HepG2 (cell line): ENCODE measurements around the gene PAK3. TPM values are rescaled to one million over a fixed set of nuclear protein-coding genes. Genes with fewer than 3 reads are reported as not detected.

Experiments used
- ATAC-seq: fragments of 200-7000 bp; cut with Tn5 transposase; 3 replicates; pipeline ENCODE4 v1.9.1; 2020; ENCODE audit warnings: mild to moderate bottlenecking, moderate library complexity
- BruUV-seq: library from RNA; stranded (reverse); fragments of 400-500 nt; replicated peaks from 2 replicates; lab custom pipeline; 2021; lab: Mats Ljungman, UMichigan
- CTCF ChIA-PET: fragments of 300-600 bp; formaldehyde crosslinking; extraction: SDS; loops from one replicate; lab custom pipeline; 2021; ENCODE audit warnings: low total read pairs, inconsistent platforms, low intra/inter-chr PET ratio; lab: Yijun Ruan, JAX
- POLR2A ChIA-PET: fragments of 350-600 bp; sonication (Branson Sonifier 250); formaldehyde crosslinking; loops from one replicate; lab custom pipeline; 2020; ENCODE audit warnings: antibody characterized with exemption, inconsistent platforms; lab: Yijun Ruan, JAX
- DNase-seq: peaks from one replicate; pipeline ENCODE4 v3.0.0-alpha.2; 2015; ENCODE audit warnings: low spot score
- FAIRE-seq: peaks from 3 replicates; lab custom pipeline; 2011; peaks lifted over from hg19 to GRCh38; lab: Jason Lieb, UNC
- H2AFZ ChIP-seq: one replicate; pipeline ENCODE4 v1.6.1; 2011; ENCODE audit warnings: low read length, inconsistent platforms
- H3K27ac ChIP-seq: fragments of 300-600 bp; 3 replicates; pipeline ENCODE4 v1.8.0; 2011; ENCODE audit warnings: mixed run types, mild to moderate bottlenecking, mixed read lengths, low read length, inconsistent platforms; ENCODE audit not compliant: insufficient read depth; ENCODE audit errors: extremely low read length
- H3K27me3 ChIP-seq, 2 experiments: fragments of 200-600 bp in 1 of 2; 2 replicates in 1 of 2; 3 replicates in 1 of 2; pipeline versions ENCODE4 v1.6.0 to v1.8.0; 2011; ENCODE audit warnings: low read length in 2 of 2, mild to moderate bottlenecking in 2 of 2, moderate library complexity in 2 of 2, inconsistent platforms in 1 of 2; ENCODE audit not compliant: insufficient read depth in 2 of 2, control insufficient read depth in 1 of 2
- H3K36me3 ChIP-seq, 2 experiments: fragments of 200-600 bp in 1 of 2; replicated peaks in 1 of 2; 2 replicates in 1 of 2; 3 replicates in 1 of 2; pipeline versions ENCODE4 v1.5.1 to v1.8.0; 2011; ENCODE audit warnings: low read length in 2 of 2, inconsistent platforms in 1 of 2; ENCODE audit not compliant: insufficient read depth in 2 of 2, control insufficient read depth in 1 of 2
- H3K4me1 ChIP-seq: 2 replicates; pipeline ENCODE4 v1.5.1; 2012; ENCODE audit warnings: low read length, inconsistent platforms; ENCODE audit not compliant: insufficient read depth
- H3K4me2 ChIP-seq: 2 replicates; pipeline ENCODE4 v1.6.0; 2011; ENCODE audit warnings: low read depth, low read length, inconsistent platforms
- H3K4me3 ChIP-seq, 3 experiments: fragments of 200-600 bp in 1 of 3; sonication (generic), shearing (Covaris generic) in 1 of 3; replicated peaks in 1 of 3; 2 replicates each; pipeline ENCODE4 v1.5.1; 2011 to 2016; ENCODE audit warnings: low read length in 3 of 3, inconsistent platforms in 2 of 3, low read depth in 2 of 3, mild to moderate bottlenecking in 2 of 3, control low read depth in 1 of 3, mixed read lengths in 1 of 3; ENCODE audit not compliant: insufficient read depth in 1 of 3
- H3K79me2 ChIP-seq: one replicate; pipeline ENCODE4 v1.6.1; 2011; ENCODE audit warnings: low read length, inconsistent platforms; ENCODE audit not compliant: insufficient read depth
- H3K9ac ChIP-seq: 2 replicates; pipeline ENCODE4 v1.6.0; 2011; ENCODE audit warnings: mild to moderate bottlenecking, low read depth, low read length, inconsistent platforms; ENCODE audit not compliant: insufficient read depth
- H3K9me3 ChIP-seq: 2 replicates; pipeline ENCODE4 v1.5.1; 2012; ENCODE audit warnings: mild to moderate bottlenecking, low read length
- H4K20me1 ChIP-seq: 2 replicates; pipeline ENCODE4 v1.6.0; 2011; ENCODE audit warnings: inconsistent platforms, mild to moderate bottlenecking, low read length, moderate library complexity; ENCODE audit not compliant: insufficient read depth
- GABPB1 ChIP-seq: IDR thresholded peaks from 2 replicates; pipeline ENCODE4 v1.6.1; 2016; ENCODE audit warnings: mild to moderate bottlenecking, missing genetic modification reagents, moderate library complexity, missing compliant biosample characterization
- ISL2 ChIP-seq: sonication (generic); formaldehyde crosslinking; IDR thresholded peaks from 2 replicates; pipeline ENCODE4 v1.5.0; 2020; ENCODE audit warnings: missing genetic modification reagents
- JUND ChIP-seq: sonication (generic); formaldehyde crosslinking; IDR thresholded peaks from 2 replicates; pipeline ENCODE4 v1.8.0; 2022; ENCODE audit warnings: mild to moderate bottlenecking, missing genetic modification reagents
- MED8 ChIP-seq: sonication (generic); formaldehyde crosslinking; IDR thresholded peaks from 2 replicates; pipeline ENCODE4 v1.8.1; 2023; ENCODE audit warnings: mild to moderate bottlenecking, missing genetic modification reagents; ENCODE audit not compliant: insufficient replicate concordance
- REPIN1 ChIP-seq: sonication (generic); formaldehyde crosslinking; IDR thresholded peaks from 2 replicates; pipeline ENCODE4 v1.8.0; 2022; ENCODE audit warnings: missing genetic modification reagents, low read depth, mild to moderate bottlenecking, borderline replicate concordance
- ZNF232 ChIP-seq: sonication (generic); formaldehyde crosslinking; IDR thresholded peaks from 2 replicates; pipeline ENCODE4 v1.4.0; 2020; ENCODE audit warnings: missing genetic modification reagents, borderline replicate concordance
- ZNF260 ChIP-seq: sonication (generic); formaldehyde crosslinking; IDR thresholded peaks from 2 replicates; pipeline ENCODE4 v1.4.0; 2020; ENCODE audit warnings: missing genetic modification reagents, low read depth, mild to moderate bottlenecking, borderline replicate concordance
- ZNF660 ChIP-seq: sonication (generic); formaldehyde crosslinking; IDR thresholded peaks from 2 replicates; pipeline ENCODE4 v1.5.1; 2020; ENCODE audit warnings: mild to moderate bottlenecking, low read depth, missing genetic modification reagents, borderline replicate concordance
- WGBS: methylation state at CpG from one replicate; pipeline ENCODE4 v1.1.6; 2017; ENCODE audit warnings: low lambda C conversion rate; 5-methylcytosine and 5-hydroxymethylcytosine counted together
- in situ Hi-C: cut with HindIII; loops from 2 replicates; pipeline ENCODE4 v1.10.0; 2017; ENCODE audit warnings: low pct_unique_long_range_greater_than_20kb; ENCODE audit not compliant: extremely low pct_ligation_motif_present
- intact Hi-C: fragments of 100-400 bp; cut with micrococcal nuclease; formaldehyde crosslinking; loops from one replicate; pipeline ENCODE4 v1.10.0; 2022; ENCODE audit not compliant: unreplicated experiment
- polyA plus RNA-seq, 8 experiments: library from polyadenylated mRNA; depleted of rRNA in 3 of 8; stranded (reverse) in 7 of 8; unstranded in 1 of 8; fragments of >200 nt; fragmentation: Illumina TruSeq in 4 of 8; extraction: Trizol in 4 of 8; gene quantifications; 2 replicates each; pipeline versions ENCODE4 v1.2.1 to v1.2.3, GENCODE V29; 2011 to 2016; ENCODE audit warnings: low read depth in 4 of 8, missing spikeins in 1 of 8, mixed read lengths in 1 of 8; ENCODE audit not compliant: insufficient read depth in 1 of 8
- total RNA-seq, 5 experiments: library from RNA; depleted of rRNA; stranded (reverse); fragments of >200 nt; fragmentation: Illumina TruSeq; extraction: Trizol; gene quantifications; 2 replicates each; pipeline ENCODE4 v1.2.3, GENCODE V29; 2016; ENCODE audit warnings: low read depth in 1 of 5
- TF ChIP-seq, protein P1 (sequence below): sonication (generic); formaldehyde crosslinking; IDR thresholded peaks from 2 replicates; pipeline ENCODE4 v1.4.0; 2020; ENCODE audit warnings: mild to moderate bottlenecking, missing genetic modification reagents

Gene PAK3
- total and polyA plus RNA-seq, 2 of the 13 experiments (the other 11 are each of a cell fraction or from before 2014, with no cell fraction given): not detected

DNA sequence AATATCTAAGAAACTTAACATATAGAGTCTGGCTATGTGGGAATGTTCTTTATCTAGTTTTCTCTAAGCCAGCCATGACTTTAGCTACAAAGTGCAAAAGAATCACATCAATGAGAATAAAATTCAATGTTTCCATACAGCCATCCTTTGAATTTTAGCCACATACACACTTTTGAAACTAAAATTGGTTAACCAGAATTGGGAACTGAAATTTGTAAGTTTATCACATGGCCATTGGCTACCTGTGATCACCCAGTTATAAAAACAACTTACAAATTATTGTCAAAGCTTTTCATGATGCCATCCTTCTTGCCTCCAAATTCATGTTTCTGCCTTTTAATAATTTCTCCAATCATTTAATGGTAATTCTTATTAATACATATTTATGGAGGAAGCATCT lies 49.9 kb downstream of the PAK3 start:
- TF ChIP-seq REPIN1 (CRISPR knock-in tag): no peak
- TF ChIP-seq, all 625 proteins: peak for 0
- CTCF ChIA-PET: no interaction called here
- H3K9me3 ChIP-seq: no peaks in the 10 kb centered on the region
- FAIRE-seq: no peak
- no peak overlapping the region for H3K9ac ChIP-seq
- no TSS peak for BruUV-seq
- H4K20me1 ChIP-seq: no peaks in the 10 kb centered on the region
- H2AFZ ChIP-seq: no peak overlapping the region
- no peak for ATAC-seq
- no peaks in the 10 kb centered on the region for H3K4me1 ChIP-seq
- no peak overlapping the region for H3K4me2 ChIP-seq
- H3K4me3 ChIP-seq: no peak overlapping the region
- no peaks in the 10 kb centered on the region for H3K79me2 ChIP-seq
- H3K27me3 ChIP-seq: no peaks in the 10 kb centered on the region
- no peak for DNase-seq
- in situ Hi-C loops: no loop called here
- POLR2A ChIA-PET: no interaction called here
- H3K27ac ChIP-seq: no peak overlapping the region
- intact Hi-C loops: no loop called here
- H3K36me3 ChIP-seq: no peaks in the 10 kb centered on the region

DNA sequence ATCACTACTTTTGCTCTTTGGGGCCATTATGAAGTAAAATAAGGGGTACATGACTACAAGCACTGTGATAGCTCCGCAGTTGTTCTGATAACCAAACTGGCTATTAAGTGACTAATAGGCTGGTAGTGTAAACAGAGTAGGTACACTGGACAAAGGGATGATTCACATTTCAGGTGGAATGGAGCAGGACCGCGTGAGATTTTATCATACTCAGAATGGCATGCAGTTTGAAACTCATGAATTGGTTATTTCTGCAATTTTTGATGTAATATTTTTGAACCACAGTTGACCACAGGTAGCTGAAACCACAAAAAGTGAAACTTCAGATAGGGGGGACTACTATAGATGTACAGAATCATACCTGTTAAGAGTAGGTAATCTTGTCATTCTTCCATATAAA lies 55.8 kb downstream of the PAK3 start:
- Histone ChIP-seq H4K20me1 (no peaks in the 10 kb centered on the region), H3K4me2 (no peak overlapping the region), H3K9ac (no peak overlapping the region), H3K27me3 (no peaks in the 10 kb centered on the region), H3K36me3 (no peaks in the 10 kb centered on the region), H3K27ac (no peak overlapping the region), H3K79me2 (no peaks in the 10 kb centered on the region), H3K4me3 (no peak overlapping the region), H2AFZ (no peak overlapping the region), H3K4me1 (no peaks in the 10 kb centered on the region), H3K9me3 (no peaks in the 10 kb centered on the region)
- ChIA-PET CTCF (no interaction called here), POLR2A (no interaction called here)
- TF ChIP-seq ZNF260 (CRISPR knock-in tag): no peak
- TF ChIP-seq ZNF232 (CRISPR knock-in tag): no peak
- TF ChIP-seq ISL2 (CRISPR knock-in tag): no peak
- no peak for TF ChIP-seq MED8 (CRISPR knock-in tag)
- TF ChIP-seq, protein P1, sequence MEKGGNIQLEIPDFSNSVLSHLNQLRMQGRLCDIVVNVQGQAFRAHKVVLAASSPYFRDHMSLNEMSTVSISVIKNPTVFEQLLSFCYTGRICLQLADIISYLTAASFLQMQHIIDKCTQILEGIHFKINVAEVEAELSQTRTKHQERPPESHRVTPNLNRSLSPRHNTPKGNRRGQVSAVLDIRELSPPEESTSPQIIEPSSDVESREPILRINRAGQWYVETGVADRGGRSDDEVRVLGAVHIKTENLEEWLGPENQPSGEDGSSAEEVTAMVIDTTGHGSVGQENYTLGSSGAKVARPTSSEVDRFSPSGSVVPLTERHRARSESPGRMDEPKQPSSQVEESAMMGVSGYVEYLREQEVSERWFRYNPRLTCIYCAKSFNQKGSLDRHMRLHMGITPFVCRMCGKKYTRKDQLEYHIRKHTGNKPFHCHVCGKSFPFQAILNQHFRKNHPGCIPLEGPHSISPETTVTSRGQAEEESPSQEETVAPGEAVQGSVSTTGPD: no peak
- TF ChIP-seq GABPB1 (CRISPR knock-in tag): no peak
- no peak for TF ChIP-seq JUND
- TF ChIP-seq ZNF660: no peak
- WGBS: 56% methylated on average over 3 of the region's 3 CpGs
- intact Hi-C loops: no loop called here
- no TSS peak for BruUV-seq
- no peak for FAIRE-seq
- DNase-seq: no peak
- in situ Hi-C loops: loop anchor here (25.0 kb wide), 1 partner anchor 286 kb away; no protein-coding TSS in a partner anchor
- no peak for ATAC-seq
